DND-41 (cell line): ENCODE data around the gene TLX3.

ENCODE experiments used
- ATAC-seq: fragments of 200-7000 bp; cut with Tn5 transposase; 3 replicates; pipeline ENCODE4 v1.9.1; 2021; ENCODE audit warnings: low read depth; ENCODE audit not compliant: insufficient read depth
- DNase-seq: peaks from one replicate; pipeline ENCODE4 v3.0.0-alpha.2; 2020
- H2AFZ ChIP-seq: 2 replicates; pipeline ENCODE4 v1.6.0; 2012; ENCODE audit warnings: low read depth, low read length
- H3K27ac ChIP-seq: 2 replicates; pipeline ENCODE4 v1.5.1; 2012; ENCODE audit warnings: low read length, inconsistent platforms
- H3K27me3 ChIP-seq: fragments of 200-600 bp; sonication (generic); 2 replicates; pipeline ENCODE4 v1.6.0; 2012; ENCODE audit warnings: low read length, mild to moderate bottlenecking, inconsistent platforms; ENCODE audit not compliant: insufficient read depth, poor library complexity
- H3K36me3 ChIP-seq: 2 replicates; pipeline ENCODE4 v1.5.1; 2012; ENCODE audit warnings: low read length, inconsistent platforms; ENCODE audit not compliant: insufficient read depth
- H3K4me1 ChIP-seq: 2 replicates; pipeline ENCODE4 v1.5.1; 2012; ENCODE audit warnings: mild to moderate bottlenecking, low read length; ENCODE audit not compliant: insufficient read depth
- H3K4me2 ChIP-seq: 2 replicates; pipeline ENCODE4 v1.6.0; 2012; ENCODE audit warnings: mild to moderate bottlenecking, moderate library complexity, low read length, inconsistent platforms; ENCODE audit not compliant: insufficient read depth
- H3K4me3 ChIP-seq, 2 experiments: fragments of 200-600 bp in 1 of 2; shearing (Covaris generic) in 1 of 2; 2 replicates each; pipeline ENCODE4 v1.5.1; 2012 to 2016; ENCODE audit warnings: inconsistent platforms in 2 of 2, low read length in 2 of 2, mild to moderate bottlenecking in 2 of 2, low read depth in 1 of 2, moderate library complexity in 1 of 2
- H3K79me2 ChIP-seq: 2 replicates; pipeline ENCODE4 v1.6.0; 2012; ENCODE audit warnings: low read length, inconsistent platforms; ENCODE audit not compliant: insufficient read depth
- H3K9ac ChIP-seq: 2 replicates; pipeline ENCODE4 v1.6.0; 2012; ENCODE audit warnings: low read depth, mild to moderate bottlenecking, inconsistent platforms, low read length, moderate library complexity
- H3K9me3 ChIP-seq: 2 replicates; pipeline ENCODE4 v1.5.1; 2012; ENCODE audit warnings: low read length, moderate library complexity, mild to moderate bottlenecking, inconsistent platforms; ENCODE audit not compliant: insufficient read depth, severe bottlenecking
- H4K20me1 ChIP-seq: 2 replicates; pipeline ENCODE4 v1.6.0; 2012; ENCODE audit warnings: low read length; ENCODE audit not compliant: insufficient read depth
- CTCF ChIP-seq: IDR thresholded peaks from 2 replicates; pipeline ENCODE4 v1.5.1; 2012; ENCODE audit warnings: borderline replicate concordance, low read length, moderate library complexity, mild to moderate bottlenecking; ENCODE audit not compliant: poor library complexity, severe bottlenecking; ENCODE audit errors: extremely low read depth
- EZH2 ChIP-seq: IDR thresholded peaks from 3 replicates; pipeline ENCODE4 v1.6.1; 2012; ENCODE audit warnings: borderline replicate concordance, low read depth, mild to moderate bottlenecking, moderate library complexity, low read length, inconsistent platforms; ENCODE audit not compliant: severe bottlenecking

Gene TLX3

DNA sequence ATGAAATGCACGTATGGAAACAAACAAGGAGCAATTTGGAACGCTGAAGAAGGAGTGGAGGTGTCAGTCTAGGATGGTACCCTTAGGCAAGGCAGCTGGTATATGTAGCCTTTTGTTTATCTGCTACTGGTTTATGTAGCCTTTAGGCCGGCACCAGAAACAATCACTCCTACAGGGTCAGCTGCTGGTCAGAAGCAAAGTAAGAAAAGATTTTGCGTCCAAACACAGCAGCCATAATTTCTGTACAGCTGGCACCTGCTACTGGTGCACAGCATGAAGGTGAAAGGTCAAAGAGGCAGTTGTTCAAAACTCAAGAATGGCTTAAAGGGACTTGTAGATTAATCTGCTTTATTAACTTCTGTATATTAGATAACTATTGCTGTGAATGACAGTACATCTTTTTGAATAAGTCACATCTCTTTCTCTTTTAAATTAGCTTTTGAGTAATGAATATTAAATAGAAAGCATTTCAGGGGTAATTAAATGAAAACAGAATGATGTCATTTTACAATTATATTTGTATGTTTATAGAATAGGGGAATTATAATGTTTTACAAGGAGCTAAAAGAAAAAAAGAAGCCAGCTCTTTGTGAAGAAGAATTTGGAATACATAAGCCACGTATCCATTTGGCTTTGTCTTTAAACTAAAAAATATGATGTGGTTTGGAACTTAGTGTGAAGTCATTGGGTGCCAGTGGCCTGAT is 33.1 kb upstream of the TLX3 start:
- no peaks in the 10 kb centered on the region for H3K27me3 ChIP-seq
- H3K9ac ChIP-seq, result no peak overlapping the region
- TF ChIP-seq EZH2 (no peak), CTCF (no peak)
- no peaks in the 10 kb centered on the region for H3K4me1 ChIP-seq
- no peak overlapping the region for H3K4me3 ChIP-seq
- DNase-seq (no peak), ATAC-seq (no peak)
- no peak overlapping the region for H2AFZ ChIP-seq
- H3K27ac ChIP-seq, result no peak overlapping the region
- H3K36me3 ChIP-seq, result no peaks in the 10 kb centered on the region
- no peaks in the 10 kb centered on the region for H3K79me2 ChIP-seq
- no peak overlapping the region for H3K4me2 ChIP-seq
- no peaks in the 10 kb centered on the region for H3K9me3 ChIP-seq
- H4K20me1 ChIP-seq, result no peaks in the 10 kb centered on the region

- H3K4me2 ChIP-seq, result no peak overlapping the region
- no peaks in the 10 kb centered on the region for H3K36me3 ChIP-seq
- H4K20me1 ChIP-seq, result no peaks in the 10 kb centered on the region
- H3K4me1 ChIP-seq, result no peaks in the 10 kb centered on the region
- TF ChIP-seq CTCF (no peak), EZH2 (no peak)
- no peak overlapping the region for H2AFZ ChIP-seq
- no peak overlapping the region for H3K27ac ChIP-seq
- no peak overlapping the region for H3K9ac ChIP-seq
- H3K27me3 ChIP-seq, result no peaks in the 10 kb centered on the region
- H3K9me3 ChIP-seq, result no peaks in the 10 kb centered on the region
- DNase-seq (no peak), ATAC-seq (no peak)
- no peaks in the 10 kb centered on the region for H3K79me2 ChIP-seq
- no peak overlapping the region for H3K4me3 ChIP-seq
Measured at GRCh38 chr5:171283753-171284152, 25.3 kb upstream of the TLX3 start.

DNA sequence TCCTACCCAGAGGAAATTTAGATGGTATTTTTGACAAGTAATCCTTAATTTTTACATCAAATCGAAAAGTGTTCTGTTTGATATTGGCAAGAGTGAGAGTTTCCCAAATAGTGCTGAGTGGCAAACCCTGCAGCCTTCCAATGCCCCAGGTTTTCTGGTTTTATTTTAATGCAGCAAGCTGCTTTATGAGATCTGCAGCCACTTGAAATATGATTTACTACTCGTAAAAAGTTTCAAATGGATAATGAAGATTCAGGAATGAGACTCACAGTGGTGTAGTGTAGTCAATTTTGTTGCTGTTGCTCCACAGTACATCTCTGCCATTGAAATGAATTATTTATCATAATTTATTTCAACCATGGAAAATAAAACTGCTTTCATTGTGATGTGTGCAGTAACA is 23.6 kb upstream of the TLX3 start:
- no peaks in the 10 kb centered on the region for H3K4me1 ChIP-seq
- TF ChIP-seq EZH2 (no peak), CTCF (no peak)
- no peak overlapping the region for H3K9ac ChIP-seq
- H3K79me2 ChIP-seq, result no peaks in the 10 kb centered on the region
- H3K36me3 ChIP-seq, result no peaks in the 10 kb centered on the region
- DNase-seq, result no peak
- no peak overlapping the region for H3K4me2 ChIP-seq
- no peak overlapping the region for H2AFZ ChIP-seq
- no peak for ATAC-seq
- H3K9me3 ChIP-seq, result no peaks in the 10 kb centered on the region
- no peak overlapping the region for H3K27ac ChIP-seq
- no peak overlapping the region for H3K4me3 ChIP-seq
- no peaks in the 10 kb centered on the region for H3K27me3 ChIP-seq
- no peaks in the 10 kb centered on the region for H4K20me1 ChIP-seq
